GM19467 (cell line): ENCODE results near the gene CALCR.

ENCODE experiments used
- ATAC-seq: cut with Tn5 transposase; IDR thresholded peaks from one replicate; pipeline ENCODE4 v1.9.1; 2021; ENCODE audit warnings: mild to moderate bottlenecking, moderate library complexity; ENCODE audit not compliant: unreplicated experiment

The CALCR gene

DNA sequence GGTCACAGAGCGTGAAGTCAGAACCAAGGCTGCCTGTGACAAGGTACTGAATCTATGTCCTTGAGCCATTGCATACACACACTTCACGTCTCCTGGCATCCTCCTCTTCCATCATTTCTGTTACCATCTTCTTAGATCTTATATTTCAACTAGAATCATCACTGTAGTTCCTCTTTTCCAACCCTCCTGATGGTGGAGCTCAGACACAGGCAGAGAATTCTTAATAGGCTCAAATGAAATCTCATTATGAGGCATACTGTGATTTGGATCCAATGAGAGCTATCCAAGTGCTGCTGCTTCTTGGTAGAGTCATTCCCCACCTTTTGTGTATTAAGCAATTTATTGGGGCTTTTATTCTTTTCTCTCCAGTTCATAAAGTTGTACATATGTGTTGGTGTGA is 113.2 kb downstream of the CALCR start:
- ATAC-seq, result no peak

DNA sequence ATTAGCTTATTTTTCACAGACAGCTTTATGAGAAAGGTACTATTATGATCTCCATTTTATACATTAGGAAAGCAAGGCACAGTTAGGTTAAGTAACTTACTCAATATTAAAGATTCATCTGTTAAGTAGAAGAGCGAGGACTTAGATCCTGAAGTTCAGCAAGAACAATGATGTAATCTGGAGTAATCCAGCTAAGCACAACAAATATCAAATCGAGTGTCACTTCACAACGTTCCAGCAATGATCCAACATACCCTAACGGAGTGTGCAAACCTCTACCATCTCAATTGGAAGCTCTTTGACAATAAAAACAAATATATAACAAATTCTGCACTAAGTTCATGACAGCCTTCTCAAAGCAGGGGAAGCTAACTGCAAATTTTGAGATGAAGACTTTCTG is 121.3 kb downstream of the CALCR start:
- no peak for ATAC-seq

DNA sequence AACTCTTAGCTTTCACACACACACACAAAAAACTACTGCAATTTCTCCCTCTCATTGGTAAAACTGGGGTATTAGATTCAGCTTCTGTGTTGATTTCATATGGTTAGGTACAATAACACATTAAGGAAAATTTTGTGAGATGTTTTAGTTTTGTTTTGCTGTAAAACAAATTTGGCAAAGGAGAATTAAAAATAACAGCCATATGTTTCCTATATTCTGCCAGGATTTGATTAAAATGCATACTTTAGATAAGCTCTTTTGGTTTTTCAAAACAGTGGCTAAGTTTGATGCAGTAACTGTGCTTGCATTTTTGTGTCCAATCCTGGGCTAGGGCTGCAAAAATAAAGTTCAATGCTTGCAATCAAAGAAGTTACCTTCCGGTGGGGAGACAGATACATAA is 126.3 kb downstream of the CALCR start:
- no peak for ATAC-seq

DNA sequence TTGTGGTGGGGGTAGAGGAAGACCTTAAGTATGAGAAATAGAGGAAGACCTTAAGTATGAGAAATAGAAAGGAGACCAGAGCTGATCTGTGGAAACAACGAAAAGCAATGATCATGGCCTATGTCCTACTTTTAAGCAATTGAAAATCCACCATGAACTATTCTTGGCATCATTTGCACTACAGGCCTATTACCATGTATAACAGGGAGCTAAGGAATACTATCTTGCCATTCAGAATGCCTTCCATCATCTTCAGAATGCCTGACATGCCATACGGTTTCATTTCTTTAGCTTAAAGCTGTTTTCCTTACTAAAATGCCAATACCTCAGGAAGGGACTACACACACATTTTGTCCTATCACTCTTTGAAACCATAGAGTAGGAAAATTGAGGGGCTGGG is 127.0 kb downstream of the CALCR start:
- ATAC-seq, result no peak

DNA sequence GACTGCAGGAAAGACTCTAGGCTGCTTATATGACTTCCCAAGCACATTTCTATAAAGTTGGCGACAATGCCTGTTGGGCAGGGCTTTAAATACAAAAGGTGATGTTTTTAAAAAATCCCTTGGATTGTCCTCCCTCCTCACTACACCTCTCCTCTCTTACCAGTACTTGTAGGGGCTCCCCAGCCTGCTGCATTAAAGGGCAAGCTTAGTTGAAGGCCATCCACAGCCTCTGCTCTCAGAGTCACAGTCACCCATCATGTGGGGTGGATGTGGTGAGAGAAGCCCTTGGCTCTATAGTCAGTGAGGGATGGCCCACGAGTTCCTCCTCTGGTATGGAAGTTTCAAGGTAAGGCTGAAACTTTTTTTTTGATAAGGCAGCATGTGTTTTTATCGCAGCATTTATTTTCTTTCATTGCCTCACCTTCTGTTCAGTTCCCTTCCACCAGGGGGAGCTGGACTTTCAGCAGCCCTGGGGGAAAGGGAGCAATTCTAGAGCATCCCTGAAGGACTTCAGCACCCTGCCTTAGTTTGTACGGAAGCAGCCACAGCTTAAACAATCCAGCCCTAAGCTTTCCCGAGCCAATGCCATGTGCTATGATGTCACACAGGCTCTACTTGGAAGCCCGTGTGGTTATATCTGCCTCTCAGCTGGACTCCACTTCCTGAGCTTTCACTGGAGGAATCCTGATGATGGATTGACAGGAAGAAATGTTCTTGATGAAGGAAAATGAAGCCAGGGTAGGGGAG is 131.9 kb downstream of the CALCR start:
- ATAC-seq, result peak; percentile 79

DNA sequence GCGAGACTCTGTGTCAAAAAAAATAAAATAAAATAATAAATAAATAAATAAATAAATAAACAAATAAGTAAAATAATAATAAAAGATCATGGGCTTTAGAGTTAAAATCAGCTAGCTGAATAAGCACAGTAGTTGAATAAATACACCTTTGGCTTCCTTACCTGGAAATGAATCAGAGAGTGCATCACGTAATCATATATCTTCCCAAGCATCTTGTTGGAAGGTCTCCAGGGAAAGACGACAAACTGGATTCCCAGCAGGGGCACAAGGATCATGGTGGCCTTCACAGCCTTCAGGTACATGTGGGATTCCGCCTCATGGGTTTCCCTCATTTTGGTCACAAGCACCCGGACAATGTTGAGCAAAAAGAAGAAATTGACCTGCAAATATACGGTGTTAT is 138.7 kb downstream of the CALCR start:
- ATAC-seq, result no peak

DNA sequence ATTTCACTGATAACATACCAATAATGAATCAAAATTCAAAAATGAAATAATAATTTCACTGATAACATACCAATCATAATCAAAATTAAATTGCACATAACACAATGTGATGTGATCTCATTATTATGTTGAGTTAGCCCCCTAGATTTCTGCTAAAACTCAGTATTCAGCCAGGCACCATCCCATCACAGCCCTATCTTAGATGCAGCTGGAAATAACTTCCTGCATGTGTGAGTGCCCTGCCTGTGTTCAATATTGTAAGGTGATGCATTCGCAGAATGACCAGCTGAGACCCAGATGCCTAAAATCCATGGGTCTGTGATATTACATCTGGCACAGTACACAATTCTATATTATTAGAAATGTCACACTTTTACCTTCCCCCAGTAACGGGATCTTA is 142.4 kb downstream of the CALCR start:
- ATAC-seq, result no peak

DNA sequence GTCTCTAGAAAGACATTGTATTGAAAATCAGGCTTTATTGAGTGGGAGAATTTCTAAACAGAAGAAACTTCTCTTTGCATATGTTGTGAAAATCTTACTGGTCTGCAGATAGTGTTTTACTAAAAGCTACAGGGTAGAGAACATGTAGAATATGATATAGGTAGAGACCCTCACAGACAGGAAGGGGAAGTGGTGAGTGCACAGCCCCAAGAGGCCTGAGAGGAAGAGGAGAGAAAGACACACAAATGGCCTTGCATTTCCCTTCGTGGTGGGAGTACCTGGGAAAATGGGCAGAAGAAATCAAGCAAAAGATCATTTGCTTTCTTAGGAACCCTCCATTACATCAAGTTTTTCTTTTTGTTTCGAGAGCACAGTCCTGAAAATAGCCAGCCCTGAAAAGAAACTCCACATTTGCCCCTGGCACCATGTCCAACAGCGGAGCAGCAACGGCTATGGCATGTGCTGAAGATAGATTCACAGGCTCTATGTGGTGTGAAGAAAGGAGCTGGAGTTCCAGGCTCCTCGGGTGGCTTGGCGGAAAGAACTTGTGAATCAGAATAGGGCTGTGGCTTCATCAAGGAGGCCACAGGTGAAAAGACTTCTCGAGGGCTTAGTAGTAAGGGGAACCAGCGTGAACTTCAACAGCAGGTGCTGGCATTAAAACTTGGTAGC is 143.5 kb downstream of the CALCR start:
- ATAC-seq, result no peak

DNA sequence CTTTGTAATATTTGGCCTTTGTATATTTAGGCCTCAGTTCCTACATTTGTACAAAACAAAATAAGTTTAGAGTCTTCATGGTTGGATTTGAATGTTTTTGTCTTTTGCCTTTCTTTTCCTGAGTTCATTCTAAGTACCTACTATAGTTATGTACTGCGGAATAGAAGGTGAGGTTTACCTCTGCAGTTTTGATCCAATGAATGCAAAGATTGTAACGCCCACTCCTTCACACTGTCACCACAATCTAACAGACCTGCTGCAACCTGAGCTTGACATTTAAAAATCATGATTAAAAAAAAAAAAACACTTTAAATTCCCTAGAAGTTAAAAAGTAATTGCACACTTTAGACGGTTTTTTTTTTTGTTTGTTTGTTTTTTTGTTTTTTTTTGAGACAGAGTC is 145.0 kb downstream of the CALCR start:
- ATAC-seq, result no peak

DNA sequence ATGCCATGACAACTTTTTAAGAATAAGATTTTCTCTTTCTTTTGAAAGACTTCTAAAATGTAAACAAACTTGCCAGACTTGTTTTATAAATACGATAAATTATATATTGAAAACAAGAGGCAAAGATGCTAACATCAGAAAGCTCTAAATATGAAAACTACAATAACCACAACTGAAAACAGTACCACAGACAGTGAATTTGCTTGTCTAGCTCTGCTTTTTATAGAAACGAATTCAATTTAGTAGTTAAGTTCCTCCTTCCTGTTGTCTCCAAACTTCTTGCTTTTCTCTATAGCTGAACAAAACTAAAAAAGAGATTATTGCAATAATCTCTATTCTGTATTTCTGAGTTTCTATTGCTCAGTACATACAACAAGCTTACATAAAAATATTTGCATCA is 147.4 kb downstream of the CALCR start:
- no peak for ATAC-seq

DNA sequence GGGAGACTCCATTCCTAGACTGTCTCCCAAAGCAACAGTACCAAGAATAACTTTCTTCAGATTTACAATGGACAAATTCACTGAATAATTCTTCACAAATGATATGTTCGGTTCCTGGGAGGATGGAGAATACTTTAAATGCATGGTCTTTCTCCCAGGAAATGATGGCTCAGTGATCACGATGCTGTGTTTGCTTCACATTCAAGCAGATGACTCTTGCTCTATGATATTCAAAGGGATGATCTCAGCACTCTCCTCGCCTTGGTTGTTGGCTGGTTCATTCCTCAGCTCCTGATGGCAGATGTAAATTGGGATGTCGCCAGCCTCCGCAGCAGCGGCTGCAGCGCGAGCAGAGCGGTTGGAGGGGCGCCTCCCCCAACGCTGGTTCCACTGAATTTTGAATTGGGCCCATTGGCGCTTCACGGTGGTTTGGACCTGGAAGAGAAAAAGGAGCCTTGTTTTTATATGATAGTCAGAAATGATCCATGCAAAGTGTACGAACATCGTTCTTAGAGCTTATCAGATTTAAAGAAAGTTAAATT is 148.3 kb downstream of the CALCR start:
- no peak for ATAC-seq

DNA sequence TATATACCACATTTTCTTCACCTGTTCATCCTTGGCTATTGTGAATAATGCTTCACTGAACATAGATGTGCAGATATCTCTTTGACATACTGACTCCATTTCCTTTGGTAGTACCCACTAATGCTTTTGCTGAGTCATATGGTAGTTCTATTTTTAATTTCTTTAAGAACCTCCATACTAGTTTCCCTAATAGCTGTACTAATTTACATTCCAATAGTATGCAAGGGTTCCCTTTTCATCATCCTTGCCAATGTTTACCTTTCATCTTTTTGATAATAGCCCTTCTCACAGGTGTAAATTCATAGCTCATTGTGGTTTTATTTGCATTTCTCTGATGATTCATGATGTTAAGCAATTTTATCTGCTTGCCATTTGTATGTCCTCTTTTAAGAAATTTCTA is 159.9 kb downstream of the CALCR start:
- no peak for ATAC-seq

DNA sequence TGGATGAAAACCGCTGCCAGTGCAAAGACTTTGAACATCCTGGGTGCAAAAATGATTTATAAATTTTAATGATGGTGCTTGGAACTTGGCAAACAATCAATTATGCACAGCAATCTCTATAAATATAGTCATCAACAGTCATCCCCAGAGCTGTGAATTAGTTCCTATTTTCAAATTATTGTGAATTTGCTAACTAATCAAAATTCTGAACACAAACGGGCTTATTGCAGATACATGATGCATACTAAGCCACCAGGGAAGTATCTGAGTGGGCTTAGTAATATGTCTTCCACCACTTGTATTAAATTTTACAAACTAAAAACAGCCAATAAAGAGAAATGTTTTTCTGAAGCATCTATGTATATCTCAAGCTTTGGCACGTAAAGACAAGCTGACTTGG is 165.2 kb downstream of the CALCR start:
- ATAC-seq, result no peak

DNA sequence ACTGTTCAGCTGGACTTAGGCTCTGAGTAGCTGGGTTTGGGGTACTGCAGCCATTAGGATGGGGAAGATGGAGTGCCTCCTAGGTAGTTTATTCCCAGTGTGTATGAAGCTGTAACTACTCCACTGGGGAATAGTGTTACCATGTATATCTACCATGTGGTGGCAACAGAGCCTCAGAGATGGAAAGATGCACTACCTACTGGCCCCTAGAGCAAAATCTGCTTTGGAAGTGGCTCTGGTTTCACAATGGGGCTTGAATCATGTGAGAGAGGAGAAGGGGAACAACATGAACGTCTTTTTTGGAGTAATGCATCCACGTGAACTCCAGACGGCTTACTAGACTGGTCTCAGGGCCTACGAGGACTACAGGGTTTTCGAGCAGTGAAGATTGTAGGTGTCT is 167.3 kb downstream of the CALCR start:
- ATAC-seq, result no peak

DNA sequence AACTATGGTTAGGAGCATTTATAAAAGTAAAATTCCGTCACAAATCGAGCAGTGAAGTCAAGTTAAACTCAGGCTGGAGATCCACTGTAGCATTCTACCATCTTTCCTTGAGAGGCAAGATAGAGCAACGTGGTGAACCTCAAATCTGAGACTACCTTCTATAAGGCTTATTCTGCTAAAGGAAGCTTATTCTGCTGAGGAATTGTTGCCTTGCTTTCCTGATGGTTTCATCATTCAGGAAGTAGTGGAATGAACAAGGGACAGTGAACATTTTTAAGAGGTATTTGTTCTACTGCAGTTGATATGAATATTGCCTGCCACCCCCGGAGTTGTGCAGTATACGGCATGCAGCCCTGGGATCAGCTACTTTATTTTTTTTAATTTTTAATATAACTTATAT is 171.6 kb downstream of the CALCR start:
- ATAC-seq, result no peak

DNA sequence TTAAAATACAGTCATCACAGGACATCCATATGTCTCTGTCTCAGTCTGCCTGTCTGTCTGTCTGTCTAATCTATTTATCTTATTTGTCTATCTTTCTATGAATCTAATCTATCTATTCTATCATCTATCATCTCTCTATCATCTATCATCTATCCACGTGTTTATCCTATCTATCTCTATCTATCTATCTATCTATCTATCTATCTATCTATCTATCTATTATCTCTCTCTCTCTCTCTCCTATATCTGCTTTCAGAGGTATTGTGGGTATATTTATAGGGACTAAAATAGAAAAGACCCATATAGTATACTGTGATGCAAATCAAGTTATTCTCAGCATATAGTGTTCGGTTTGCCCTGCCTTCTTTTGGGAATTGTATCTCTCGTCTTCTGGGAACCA is 174.9 kb downstream of the CALCR start:
- ATAC-seq, result no peak

DNA sequence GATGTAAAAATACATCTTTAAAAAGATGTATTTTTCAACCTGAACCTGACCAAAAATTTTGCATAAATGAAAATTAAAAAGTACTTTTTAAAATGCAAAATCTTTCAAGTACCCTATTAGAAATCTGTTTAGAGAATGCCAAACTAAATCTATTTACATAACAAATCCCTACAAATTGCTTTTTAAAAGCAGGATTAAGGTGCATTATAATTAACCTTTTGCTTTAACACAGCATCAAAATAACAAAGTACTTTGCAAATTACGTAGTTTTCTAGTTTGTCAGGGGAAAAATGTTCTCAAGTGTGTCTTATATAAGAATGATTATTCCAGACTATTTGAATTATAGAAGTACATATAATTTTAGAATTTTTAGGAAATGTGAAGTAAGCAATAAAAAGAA is 181.5 kb downstream of the CALCR start:
- no peak for ATAC-seq

DNA sequence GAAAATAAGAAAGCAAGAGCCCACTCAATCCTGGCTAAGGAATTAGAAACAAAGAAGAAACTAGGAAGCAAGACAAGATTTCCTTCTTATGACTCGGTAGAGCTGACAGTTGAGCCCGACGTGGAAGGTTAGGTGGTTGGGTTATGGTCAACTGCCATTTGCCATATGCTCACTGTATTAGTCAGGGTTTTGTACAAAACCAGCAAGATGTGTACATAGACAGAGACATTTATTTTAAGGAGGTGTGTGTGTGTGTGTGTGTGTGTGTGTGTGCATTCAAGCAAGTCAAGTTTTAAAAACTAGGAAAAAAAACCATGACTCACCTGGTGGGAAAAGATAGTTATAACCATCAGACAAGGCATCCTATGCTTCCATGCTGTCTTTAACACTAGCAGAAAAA is 183.9 kb downstream of the CALCR start:
- no peak for ATAC-seq

DNA sequence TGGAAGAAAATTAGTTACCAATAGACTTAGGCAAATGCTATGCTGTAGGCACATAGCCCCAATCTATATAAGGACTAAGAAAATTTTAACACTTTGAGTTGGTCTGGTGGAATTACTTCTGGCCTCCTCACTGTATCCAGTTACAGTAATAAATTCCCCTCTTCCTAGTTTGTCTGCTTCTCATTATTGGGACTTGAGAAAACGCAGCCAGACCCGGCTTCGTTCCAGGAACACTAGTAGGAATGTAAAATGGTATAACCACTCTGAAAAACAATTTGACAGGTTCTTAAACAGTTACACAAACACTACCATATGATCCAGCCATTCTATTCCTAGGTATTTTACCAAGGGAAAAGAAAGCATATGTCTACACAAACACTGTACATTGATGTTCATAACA is 192.2 kb downstream of the CALCR start:
- ATAC-seq, result no peak

DNA sequence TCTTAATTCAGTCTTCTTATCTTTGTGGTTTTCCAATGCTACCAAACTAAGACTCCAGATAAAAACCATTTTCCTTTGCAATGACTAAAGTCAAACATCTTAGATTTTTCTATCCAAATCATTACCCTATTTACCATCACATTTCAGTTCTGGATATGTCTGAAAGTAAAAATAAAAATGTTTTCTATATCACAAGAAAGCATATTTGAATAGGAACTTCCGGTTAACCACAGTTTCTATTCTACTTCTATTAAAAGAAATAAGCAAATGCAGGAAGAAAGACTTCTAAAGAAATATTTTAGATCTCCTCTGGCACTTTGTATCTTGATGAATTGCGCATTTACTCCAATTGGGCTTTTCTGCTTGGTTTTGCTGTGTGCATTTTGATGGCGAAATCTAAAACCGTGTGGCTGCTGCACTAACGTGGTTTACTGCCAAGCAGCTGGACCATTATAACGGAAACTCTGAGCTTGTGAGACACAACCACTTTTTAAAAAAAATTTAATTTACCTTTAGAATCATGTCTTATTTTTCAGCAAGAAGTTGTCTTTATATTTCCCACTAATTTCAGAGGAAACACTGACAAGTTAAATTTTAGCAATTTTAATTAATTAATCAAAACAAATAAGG is 196.3 kb downstream of the CALCR start:
- ATAC-seq, result no peak

DNA sequence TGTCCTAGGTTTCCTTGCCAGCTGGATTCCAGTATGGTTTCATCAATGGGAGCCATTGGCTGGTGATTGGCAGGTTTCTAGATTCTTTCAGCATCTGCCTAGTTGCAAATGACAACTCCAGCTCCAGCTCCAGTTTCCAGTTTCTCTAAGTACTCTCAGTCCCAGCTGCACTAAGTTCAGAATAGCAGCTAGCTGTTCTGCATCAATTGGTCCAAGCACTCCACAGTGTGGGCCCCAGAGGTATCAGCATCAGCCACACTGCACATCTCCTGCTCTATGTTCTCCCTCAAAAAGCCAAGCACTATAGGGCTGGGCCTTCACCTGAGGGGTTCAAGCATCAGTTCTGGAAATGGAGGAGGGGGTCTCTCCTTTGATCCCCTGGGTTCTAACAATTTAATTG is 198.9 kb downstream of the CALCR start:
- peak; percentile 43 for ATAC-seq
